NCI-H526 treated with DMSO at 0.1 percent for 48 hours (cell line): ENCODE results near the gene ZBTB12.

Experiments
- DNase-seq: peaks from one replicate; lab custom pipeline; 2025; lab: John Stamatoyannopoulos, UW

Gene ZBTB12

DNA sequence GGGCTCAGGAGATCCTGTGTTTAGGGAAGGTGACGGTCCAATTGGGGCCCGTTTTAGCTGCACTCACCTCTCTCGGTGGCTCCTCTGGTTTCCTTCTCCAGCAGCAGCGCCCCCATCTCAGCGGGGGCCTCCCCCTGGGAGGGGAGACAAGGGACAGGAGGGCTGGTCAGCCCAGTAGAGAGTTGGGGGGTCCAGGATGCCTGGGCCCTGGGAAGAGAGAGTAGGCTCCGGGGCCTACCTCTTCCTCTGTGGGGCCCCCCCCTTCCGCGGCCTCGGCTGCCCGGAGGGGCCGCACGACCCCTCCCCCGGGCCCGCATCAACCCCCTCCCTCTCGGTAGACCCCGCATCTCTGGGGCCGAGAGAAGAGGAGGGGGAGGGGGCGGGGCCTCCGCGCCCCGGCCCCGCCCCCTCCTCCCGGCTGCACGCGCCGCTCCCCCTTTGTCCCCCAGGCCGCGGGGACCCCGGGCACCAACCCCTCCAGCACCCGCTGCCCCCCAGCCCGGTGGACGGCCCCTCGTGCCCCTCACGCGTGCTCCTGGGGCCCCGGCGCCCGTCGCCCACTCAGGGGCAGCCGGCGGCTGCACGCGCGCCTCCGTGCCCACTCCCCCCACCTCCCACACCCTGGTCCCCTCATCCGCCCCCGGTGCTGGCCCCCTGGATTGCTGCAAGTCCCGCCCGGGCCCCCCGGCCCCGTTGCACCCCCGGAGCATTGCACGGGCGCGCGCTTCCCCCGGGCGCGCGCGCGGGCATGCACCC lies 4.9 kb downstream of the ZBTB12 start:
- no peak for DNase-seq

- DNase-seq: no peak
Measured at GRCh38 chr6:31896493-31896855, 5.4 kb downstream of the ZBTB12 start.

DNA sequence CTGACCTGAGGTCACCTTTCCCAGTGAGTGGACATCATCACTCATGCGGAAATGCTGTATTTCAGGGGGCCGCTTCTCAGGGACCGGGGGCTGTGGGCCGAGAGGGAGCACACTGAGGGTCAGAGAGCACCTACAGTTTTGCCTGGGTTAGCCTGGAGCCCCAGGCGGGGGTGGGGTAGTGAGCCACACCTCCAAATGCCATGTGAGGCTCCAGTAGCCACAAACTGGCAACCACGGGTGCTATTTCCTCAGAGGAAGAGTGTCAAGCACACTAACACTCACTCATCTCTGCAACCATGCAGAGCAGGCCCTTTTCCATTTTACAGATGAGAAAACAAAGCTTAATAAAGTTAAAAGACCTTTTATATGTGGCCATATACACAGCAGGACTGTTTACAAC lies 9.1 kb downstream of the ZBTB12 start:
- no peak for DNase-seq

- no peak for DNase-seq
Measured at GRCh38 chr6:31889331-31889972, 12.4 kb downstream of the ZBTB12 start.

GRCh38 chr6:31888276-31889258 lies 13.3 kb downstream of the ZBTB12 start:
- DNase-seq: no peak

DNA sequence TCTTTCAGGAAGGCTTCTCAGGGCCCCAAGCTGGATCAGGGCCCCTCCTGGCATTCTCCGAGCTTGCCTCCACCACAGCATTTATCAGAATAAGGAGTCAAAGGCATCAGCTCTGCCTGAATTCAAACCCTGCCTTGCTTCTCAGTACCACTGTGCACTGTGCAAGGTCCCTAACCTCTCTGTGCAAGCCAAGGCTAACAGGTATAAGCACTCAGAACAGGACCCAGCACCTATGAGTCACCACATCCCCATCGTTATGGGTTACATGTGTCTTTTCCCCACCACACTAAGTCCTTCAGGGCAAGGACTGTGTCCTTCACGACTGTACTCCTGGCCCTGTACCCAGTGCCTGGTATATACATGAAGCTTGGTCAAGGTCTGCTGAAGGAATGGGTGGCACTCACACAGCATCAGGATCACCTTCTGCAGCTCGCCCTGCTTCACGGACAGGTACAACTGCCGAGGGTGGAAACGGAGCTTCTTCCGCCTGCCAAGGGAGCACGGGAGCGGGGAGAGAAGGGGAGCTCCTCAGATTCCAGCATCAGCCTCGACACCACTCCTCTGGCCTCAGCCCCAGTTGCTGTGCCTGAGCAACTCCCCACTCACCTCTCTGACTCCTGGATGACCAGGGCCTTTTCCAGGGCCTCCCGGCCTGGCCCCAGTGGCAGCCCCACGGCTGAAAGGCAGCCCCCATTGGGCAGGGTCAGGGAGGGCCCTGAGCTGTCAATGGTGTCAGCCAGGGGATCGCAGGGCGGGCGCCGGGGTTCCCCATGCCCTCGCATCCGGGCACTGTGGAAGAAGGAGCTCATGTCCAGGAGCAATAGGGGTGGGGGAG lies 14.5 kb downstream of the ZBTB12 start:
- DNase-seq: no peak

DNA sequence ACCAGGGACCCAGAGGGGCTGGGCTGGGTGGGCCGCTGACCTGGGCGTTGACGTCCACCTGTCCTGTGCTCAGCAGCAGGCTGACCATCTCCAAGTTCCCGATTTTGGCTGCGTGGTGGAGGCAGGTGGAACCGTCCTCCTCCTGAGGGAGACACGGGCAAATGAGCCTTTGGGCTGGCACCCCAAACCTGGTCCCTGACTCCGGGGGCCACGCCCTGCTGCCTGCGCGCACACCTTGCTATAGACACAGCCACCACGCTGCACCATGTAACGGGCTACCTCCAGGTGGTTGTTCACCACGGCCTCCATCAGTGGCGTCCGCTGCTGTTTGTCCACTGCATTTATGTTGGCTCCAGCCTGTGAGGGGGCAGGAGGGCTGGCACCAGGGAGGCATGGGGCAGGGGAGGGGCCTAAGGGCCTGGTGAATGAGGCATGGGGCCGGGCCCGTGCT lies 15.3 kb downstream of the ZBTB12 start:
- DNase-seq: no peak

DNA sequence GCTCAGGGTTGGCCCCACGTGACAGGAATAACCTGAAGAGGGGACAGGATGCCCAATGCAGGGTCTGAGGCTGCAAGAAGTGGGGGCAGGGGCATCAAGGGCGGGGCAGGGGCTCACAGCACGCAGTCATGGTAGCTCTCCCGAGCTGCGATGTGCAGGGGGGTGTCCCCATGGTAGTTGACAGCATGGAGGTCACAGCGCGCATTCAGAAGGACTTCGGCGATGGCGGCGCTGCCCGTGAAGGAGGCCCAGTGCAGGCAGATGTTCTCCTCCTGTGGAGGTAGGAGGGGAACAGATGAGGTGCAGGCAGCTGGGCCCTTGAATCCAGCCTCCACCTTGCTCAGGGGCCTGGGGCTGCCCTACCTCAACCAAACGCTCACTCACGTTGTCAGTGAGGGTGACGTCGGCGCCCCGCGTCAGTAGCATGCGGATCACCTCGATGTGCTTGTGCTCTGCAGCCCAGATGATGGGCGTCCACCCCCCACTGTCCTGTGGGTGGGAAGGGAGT lies 17.3 kb downstream of the ZBTB12 start:
- DNase-seq: no peak

DNA sequence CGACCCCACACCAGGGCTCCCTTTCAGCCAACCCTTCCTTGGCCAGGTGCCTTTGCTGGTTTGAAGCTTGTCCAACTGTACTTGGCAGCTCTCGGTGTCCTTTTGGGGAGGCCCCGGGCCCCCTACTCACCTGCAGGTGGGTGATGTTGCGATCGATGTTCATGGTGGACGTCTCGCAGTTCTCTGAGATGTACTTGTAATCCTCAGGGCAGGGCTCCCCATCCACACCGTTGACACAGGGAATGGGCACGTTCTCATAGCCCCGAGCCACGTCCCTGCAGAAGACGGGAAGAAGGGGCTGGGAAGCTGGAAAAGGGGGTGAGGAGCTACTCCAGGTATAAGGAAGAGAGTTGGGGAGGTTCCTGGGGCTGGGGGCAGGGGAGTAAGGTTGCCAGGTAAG lies 18.2 kb downstream of the ZBTB12 start:
- no peak for DNase-seq

- DNase-seq: no peak
Measured at GRCh38 chr6:31882344-31882743, 19.5 kb downstream of the ZBTB12 start.

DNA sequence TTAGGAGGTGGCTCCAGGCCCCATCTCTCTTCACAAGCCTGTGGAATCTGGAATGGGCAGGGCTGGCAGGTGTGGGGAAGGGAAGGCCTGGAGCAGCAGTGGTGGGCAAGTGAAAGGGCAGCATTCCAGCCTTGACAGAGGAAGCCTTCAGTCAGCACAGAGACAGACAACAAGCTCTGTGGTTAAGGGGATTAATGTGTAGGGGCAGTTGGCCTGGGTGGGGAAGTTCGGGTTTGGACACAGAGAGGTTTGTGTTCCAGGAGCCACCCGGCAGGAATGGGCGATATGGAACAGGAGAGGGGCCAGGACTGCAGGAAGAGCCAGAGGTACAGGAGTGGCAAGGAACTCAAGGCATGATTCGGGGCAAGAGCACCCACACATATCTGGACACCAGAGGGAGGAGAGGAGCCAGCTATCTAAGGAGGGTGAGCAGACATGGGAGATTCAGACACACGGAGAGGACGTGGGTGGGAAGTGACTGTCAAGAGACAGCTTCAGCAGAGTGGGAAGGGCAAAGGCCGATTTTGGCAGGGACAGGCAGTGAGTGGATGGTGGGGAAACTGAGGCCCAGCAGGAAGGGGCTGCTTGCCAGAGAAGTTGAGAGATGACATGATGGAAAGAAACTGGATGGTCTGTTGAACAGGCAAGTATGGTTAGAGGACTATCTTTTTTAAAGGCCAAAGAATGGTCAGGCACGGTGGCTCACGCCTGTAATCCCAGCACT lies 20.6 kb downstream of the ZBTB12 start:
- DNase-seq: no peak

DNA sequence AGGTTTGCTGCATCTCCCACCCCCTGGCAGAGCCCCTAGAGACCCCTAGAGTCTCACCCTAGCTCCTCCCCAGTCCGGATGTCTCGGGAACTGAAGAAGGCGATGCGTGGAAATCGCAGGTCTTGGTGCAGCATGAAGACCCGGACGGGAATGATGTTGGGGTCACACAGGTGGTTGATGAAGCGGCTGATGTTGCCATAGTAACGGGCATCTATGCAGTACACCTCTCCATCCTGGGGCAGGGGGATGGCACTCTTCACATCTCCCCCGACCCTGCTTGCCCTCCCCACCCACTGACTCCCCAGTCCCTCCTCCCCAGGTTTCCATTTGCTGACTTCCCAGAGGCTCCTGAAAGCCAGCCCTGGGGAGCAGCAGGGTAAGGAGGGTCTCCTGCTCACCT lies 21.3 kb downstream of the ZBTB12 start:
- no peak for DNase-seq

GRCh38 chr6:31879901-31880300 lies 22.0 kb downstream of the ZBTB12 start:
- no peak for DNase-seq

DNA sequence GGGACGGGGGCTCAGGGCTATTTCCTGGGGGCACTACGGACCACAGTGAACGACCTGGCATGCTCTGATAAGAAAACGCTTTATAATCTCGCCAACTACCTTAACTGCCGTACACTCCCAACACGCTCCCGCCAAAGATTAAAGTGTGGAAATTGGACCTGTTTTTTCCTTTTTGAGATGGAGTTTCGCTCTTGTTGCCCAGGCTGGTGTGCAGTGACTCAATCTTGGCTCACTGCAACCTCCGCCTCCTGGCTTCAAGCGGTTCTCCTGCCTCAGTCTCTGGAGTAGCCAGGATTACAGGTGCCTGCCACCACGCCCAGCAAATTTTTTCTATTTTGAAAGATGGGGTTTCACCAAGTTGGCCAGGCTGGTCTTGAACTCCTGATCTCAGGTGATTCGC lies 22.7 kb downstream of the ZBTB12 start:
- no peak for DNase-seq

- no peak for DNase-seq
Measured at GRCh38 chr6:31878726-31879125, 23.2 kb downstream of the ZBTB12 start, which contains the start of gene SLC44A4. SLC44A4 (minus strand) TSS chr6:31878997; CDS start chr6:31878980, 17 bp downstream.

DNA sequence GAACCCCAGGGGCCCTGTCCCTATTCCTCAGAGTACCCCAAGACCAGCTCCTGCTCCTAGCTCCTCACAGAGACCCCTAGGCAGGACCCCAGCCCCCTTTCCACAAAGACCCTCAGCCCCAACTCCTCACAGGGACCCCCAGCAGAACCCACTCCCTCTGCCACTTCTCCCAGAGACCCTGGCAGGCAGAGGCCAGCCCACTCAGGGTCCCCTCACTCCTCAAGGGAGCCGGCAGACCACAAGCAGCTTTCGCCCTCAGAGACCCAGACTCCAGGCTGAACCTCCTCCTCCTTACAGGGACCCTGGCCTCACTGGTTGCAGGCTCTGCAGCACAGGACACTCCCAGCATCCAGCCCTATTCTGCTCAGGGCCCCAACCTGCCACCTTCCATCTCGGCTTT lies 23.7 kb downstream of the ZBTB12 start:
- no peak for DNase-seq

GRCh38 chr6:31877651-31878161 lies 24.2 kb downstream of the ZBTB12 start:
- DNase-seq: no peak

DNA sequence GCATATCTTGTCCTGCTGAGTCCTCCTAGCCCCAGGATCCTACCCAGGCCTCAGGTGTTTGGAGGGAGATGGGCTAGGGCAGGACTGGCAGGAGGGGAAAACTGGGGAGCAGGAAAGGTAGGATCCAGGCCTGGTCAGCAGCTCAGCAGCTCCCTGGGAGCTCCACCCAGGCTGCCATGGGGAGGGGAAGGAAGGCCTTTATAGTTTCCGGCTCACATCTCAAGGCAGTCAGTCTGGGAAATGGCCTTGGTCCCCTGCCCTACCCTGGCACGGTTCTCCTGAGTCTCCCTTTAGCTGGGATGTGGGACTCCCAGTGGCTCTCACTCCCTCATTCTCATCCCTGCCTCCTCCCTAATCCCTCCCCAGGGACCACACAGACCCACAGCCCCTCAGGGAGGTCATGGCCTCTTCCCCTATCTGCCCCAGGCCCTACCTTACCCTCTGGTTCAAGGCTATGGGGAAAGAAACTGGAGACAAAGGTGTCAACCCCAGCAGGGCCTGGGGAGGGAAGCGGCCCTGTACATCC lies 24.7 kb downstream of the ZBTB12 start:
- DNase-seq: no peak

- DNase-seq: no peak
Measured at GRCh38 chr6:31876357-31876756, 25.5 kb downstream of the ZBTB12 start.

- no peak for DNase-seq
Measured at GRCh38 chr6:31875877-31876276, 26.0 kb downstream of the ZBTB12 start.
